K562 (cell line): Measurements from ENCODE around the gene TCEAL4. TPM values are rescaled to one million over a fixed set of nuclear protein-coding genes. Genes with fewer than 3 reads are reported as not detected.

Source experiments
- ATAC-seq: fragments of 200-7000 bp; cut with Tn5 transposase; 3 replicates; pipeline ENCODE4 v1.9.1; 2020; ENCODE audit warnings: moderate library complexity
- BruUV-seq: library from RNA; stranded (reverse); fragments of 400-500 nt; replicated peaks from 2 replicates; lab custom pipeline; 2021; lab: Mats Ljungman, UMichigan
- CTCF ChIA-PET: fragments of 300-600 bp; formaldehyde crosslinking; extraction: SDS; loops from one replicate; lab custom pipeline; 2021; ENCODE audit warnings: low intra/inter-chr PET ratio; lab: Yijun Ruan, JAX
- POLR2A ChIA-PET: fragments of 300-600, 350-650 bp; sonication (Branson Sonifier 250); formaldehyde crosslinking; extraction: SDS; loops from one replicate; lab custom pipeline; 2021; ENCODE audit warnings: antibody characterized with exemption, inconsistent platforms; lab: Yijun Ruan, JAX
- DNase-seq, 4 experiments: peaks; one replicate each; pipeline versions ENCODE4 v3.0.0 to v3.0.0-alpha.2; 2011 to 2018; ENCODE audit warnings: low spot score in 3 of 4, mixed read lengths in 3 of 4; ENCODE audit errors: extremely low read depth in 1 of 4
- FAIRE-seq: peaks from 2 replicates; lab custom pipeline; 2011; peaks lifted over from hg19 to GRCh38; lab: Jason Lieb, UNC
- H2AFZ ChIP-seq: 2 replicates; pipeline ENCODE4 v1.6.0; 2011; ENCODE audit warnings: low read depth, low read length, control low read depth, inconsistent platforms
- H3K27ac ChIP-seq: fragments of 200-600 bp; 3 replicates; pipeline ENCODE4 v1.8.0; 2011; ENCODE audit warnings: low read depth, mild to moderate bottlenecking, control low read depth, inconsistent platforms, low read length, moderate library complexity, mixed read lengths; ENCODE audit errors: extremely low read depth
- H3K27me3 ChIP-seq, 2 experiments: fragments of 300-600 bp in 1 of 2; 2 replicates in 1 of 2; 3 replicates in 1 of 2; pipeline versions ENCODE4 v1.6.0 to v1.8.0; 2011; ENCODE audit warnings: inconsistent platforms in 2 of 2, low read length in 2 of 2, mild to moderate bottlenecking in 1 of 2, mixed read lengths in 1 of 2, moderate library complexity in 1 of 2; ENCODE audit not compliant: control insufficient read depth in 2 of 2, insufficient read depth in 2 of 2
- H3K36me3 ChIP-seq: fragments of 300-600 bp; 3 replicates; pipeline ENCODE4 v1.8.0; 2011; ENCODE audit warnings: mild to moderate bottlenecking, low read length, inconsistent platforms; ENCODE audit not compliant: control insufficient read depth, insufficient read depth
- H3K4me1 ChIP-seq, 2 experiments: fragments of 200-600 bp in 1 of 2; replicated peaks in 1 of 2; 2 replicates in 1 of 2; 3 replicates in 1 of 2; pipeline versions ENCODE4 v1.5.1 to v1.8.0; 2011; ENCODE audit warnings: inconsistent platforms in 2 of 2, low read length in 2 of 2, mild to moderate bottlenecking in 1 of 2, mixed read lengths in 1 of 2, moderate library complexity in 1 of 2; ENCODE audit not compliant: control insufficient read depth in 2 of 2, insufficient read depth in 2 of 2
- H3K4me2 ChIP-seq: 2 replicates; pipeline ENCODE4 v1.6.1; 2011; ENCODE audit warnings: low read length, control low read depth, inconsistent platforms, mixed read lengths; ENCODE audit not compliant: insufficient read depth
- H3K4me3 ChIP-seq: fragments of 200-600 bp; sonication (generic), shearing (Covaris generic); 2 replicates; pipeline ENCODE4 v1.5.1; 2016; ENCODE audit warnings: control low read depth, inconsistent platforms
- H3K79me2 ChIP-seq: fragments of 200-600 bp; 3 replicates; pipeline ENCODE4 v1.8.0; 2011; ENCODE audit warnings: low read length, inconsistent platforms; ENCODE audit not compliant: control insufficient read depth, insufficient read depth
- H3K9ac ChIP-seq, 2 experiments: 2 replicates each; pipeline versions ENCODE4 v1.6.0 to v1.6.1; 2011; ENCODE audit warnings: low read depth in 2 of 2, low read length in 2 of 2, control low read depth in 1 of 2, inconsistent platforms in 1 of 2, mild to moderate bottlenecking in 1 of 2, mixed read lengths in 1 of 2; ENCODE audit not compliant: insufficient read depth in 1 of 2
- H3K9me1 ChIP-seq: one replicate; pipeline ENCODE4 v1.6.0; 2011; ENCODE audit warnings: inconsistent platforms, mild to moderate bottlenecking, low read length, moderate library complexity; ENCODE audit not compliant: control insufficient read depth, insufficient read depth
- H3K9me3 ChIP-seq: replicated peaks from 2 replicates; pipeline ENCODE4 v1.5.1; 2011; ENCODE audit warnings: low read depth, low read length, inconsistent platforms; ENCODE audit not compliant: control insufficient read depth, insufficient read depth
- H4K20me1 ChIP-seq: replicated peaks from 2 replicates; pipeline ENCODE4 v1.6.1; 2011; ENCODE audit warnings: low read length, inconsistent platforms, mixed read lengths; ENCODE audit not compliant: control insufficient read depth, insufficient read depth
- ATF2 ChIP-seq: sonication (generic); formaldehyde crosslinking; IDR thresholded peaks from 2 replicates; pipeline ENCODE4 v1.8.1; 2022; ENCODE audit warnings: missing genetic modification reagents
- BMI1 ChIP-seq: fragments of 150-350 bp; IDR thresholded peaks from 2 replicates; pipeline ENCODE4 v1.6.1; 2014; ENCODE audit warnings: low read length
- GABPA ChIP-seq: fragments of 200-800 bp; sonication (Bioruptor generic); conservative IDR thresholded peaks from 2 replicates; pipeline ENCODE4 v1.6.1; 2016; ENCODE audit warnings: low read depth, missing genetic modification characterization, missing compliant biosample characterization
- HMBOX1 ChIP-seq: sonication (generic); IDR thresholded peaks from 2 replicates; pipeline ENCODE4 v1.6.1; 2016
- POLR2A ChIP-seq: fragments of 450-650 bp; conservative IDR thresholded peaks from 2 replicates; pipeline ENCODE4 v1.6.1; 2016
- SREBF1 ChIP-seq: fragments of 150-350 bp; IDR thresholded peaks from 2 replicates; pipeline ENCODE4 v1.6.1; 2014; ENCODE audit warnings: antibody characterized with exemption, low read depth, low read length, borderline replicate concordance
- ZNF133 ChIP-seq: fragments of 250-450 bp; sonication (Bioruptor Pico); IDR thresholded peaks from 2 replicates; pipeline ENCODE4 v1.4.0; 2020; ENCODE audit warnings: mild to moderate bottlenecking
- ZNF561 ChIP-seq: fragments of 450-650 bp; formaldehyde crosslinking; conservative IDR thresholded peaks from 2 replicates; pipeline ENCODE4 v1.4.0; 2020; ENCODE audit warnings: mild to moderate bottlenecking, moderate library complexity
- ZNF592 ChIP-seq: fragments of 450-650 bp; IDR thresholded peaks from 2 replicates; pipeline ENCODE4 v1.6.1; 2017; ENCODE audit warnings: antibody characterized with exemption, mild to moderate bottlenecking
- ZNF707 ChIP-seq: fragments of 250-450 bp; sonication (Bioruptor Pico); conservative IDR thresholded peaks from 2 replicates; pipeline ENCODE4 v1.8.0; 2022; ENCODE audit warnings: inconsistent platforms, mild to moderate bottlenecking, moderate library complexity
- ZNF778 ChIP-seq: fragments of 450-650 bp; formaldehyde crosslinking; IDR thresholded peaks from 2 replicates; pipeline ENCODE4 v1.4.0; 2020; ENCODE audit warnings: mild to moderate bottlenecking, moderate library complexity
- WGBS: fragments of 100-300 bp; shearing (Covaris generic); methylation state at CpG from one replicate; pipeline ENCODE4 v1.1.6; 2016; ENCODE audit warnings: low coverage, mixed read lengths; ENCODE audit not compliant: insufficient coverage; ENCODE audit errors: missing lambda C conversion rate; 5-methylcytosine and 5-hydroxymethylcytosine counted together
- in situ Hi-C: fragments of 300-500 bp; cut with MboI; formaldehyde crosslinking; loops from 4 replicates; pipeline ENCODE4 v1.15.0; 2018; ENCODE audit warnings: inconsistent platforms, mixed read lengths
- intact Hi-C: fragments of 100-400 bp; cut with micrococcal nuclease; formaldehyde crosslinking; loops from 2 replicates; pipeline ENCODE4 v1.14.2; 2022
- polyA plus RNA-seq, 8 experiments: library from polyadenylated mRNA; depleted of rRNA in 4 of 8; stranded (reverse) in 5 of 8; unstranded in 3 of 8; fragments of >200 nt; fragmentation: Nextera tagmentation in 2 of 8; fragmentation: Illumina TruSeq in 1 of 8; extraction: Ambion mirVana in 2 of 8; extraction: Trizol in 1 of 8; gene quantifications; 2 replicates each; pipeline versions ENCODE4 v1.2.1 to v1.2.3, GENCODE V29; 2011 to 2014; ENCODE audit warnings: inconsistent platforms in 1 of 8, missing spikeins in 1 of 8
- total RNA-seq, 7 experiments: library from RNA; depleted of rRNA in 6 of 7; stranded (reverse); fragments of >200 nt in 6 of 7; fragmentation: Illumina TruSeq in 2 of 7; extraction: Trizol in 2 of 7; gene quantifications; 2 replicates each; pipeline versions ENCODE4 v1.2.1 to v1.2.3, GENCODE V29; 2011 to 2021; ENCODE audit warnings: low replicate concordance in 1 of 7
- TF ChIP-seq, protein P1 (sequence below): sonication (generic); formaldehyde crosslinking; IDR thresholded peaks from 2 replicates; pipeline ENCODE4 v1.9.0; 2022; ENCODE audit warnings: mild to moderate bottlenecking, missing genetic modification reagents

Gene TCEAL4
- total and polyA plus RNA-seq, 9 of the 15 experiments (the other 6 are each of a cell fraction or from before 2014, with no cell fraction given): 0.36 to 12.3 (median 7.9) TPM

- BruUV-seq: no TSS peak
- H3K27me3 ChIP-seq: no peaks in the 10 kb centered on the region
- H3K4me1 ChIP-seq: peaks cover 0 to 5% of the 10 kb centered on the region in 2 experiments; a peak in 3 of 5 replicates
- H4K20me1 ChIP-seq: no peaks in the 10 kb centered on the region
- 14% methylated on average over 22 of the region's 49 CpGs for WGBS
- peak overlapping the region; percentile 39 to 70; a peak in 3 of 4 replicates for H3K9ac ChIP-seq
- peak overlapping the region; percentile 73 for H3K4me2 ChIP-seq
- POLR2A ChIA-PET: interaction anchor here (1.0 to 1.3 kb wide), 2 partner anchors 14 to 56 kb away, joined by 3 to 4 read pairs; no protein-coding TSS in a partner anchor
- H3K9me3 ChIP-seq: no peaks in the 10 kb centered on the region
- intact Hi-C loops (no loop called here), in situ Hi-C loops (no loop called here)
- FAIRE-seq (peak; percentile 77), DNase-seq (peak; percentile 28 to 67 (median 32)), ATAC-seq (peak; percentile 90)
- H2AFZ ChIP-seq: peak overlapping the region; percentile 82
- CTCF ChIA-PET: interaction anchor here (0.6 to 1.2 kb wide), 2 partner anchors 73 to 96 kb away, joined by 4 to 7 read pairs; no protein-coding TSS in a partner anchor
- H3K27ac ChIP-seq: peak overlapping the region; percentile 19; the same call in 2 of the 3 replicates
- H3K79me2 ChIP-seq: no peaks in the 10 kb centered on the region
- H3K36me3 ChIP-seq: no peaks in the 10 kb centered on the region
- H3K9me1 ChIP-seq: no peaks in the 10 kb centered on the region
- H3K4me3 ChIP-seq: peak overlapping the region; percentile 45
- no peak for TF ChIP-seq BMI1
- no peak for TF ChIP-seq ZNF707
- TF ChIP-seq ZNF133 (CRISPR knock-in tag): no peak
- TF ChIP-seq HMBOX1: no peak
- TF ChIP-seq ZNF561 (CRISPR knock-in tag): no peak
- TF ChIP-seq SREBF1: no peak
- TF ChIP-seq, protein P1, sequence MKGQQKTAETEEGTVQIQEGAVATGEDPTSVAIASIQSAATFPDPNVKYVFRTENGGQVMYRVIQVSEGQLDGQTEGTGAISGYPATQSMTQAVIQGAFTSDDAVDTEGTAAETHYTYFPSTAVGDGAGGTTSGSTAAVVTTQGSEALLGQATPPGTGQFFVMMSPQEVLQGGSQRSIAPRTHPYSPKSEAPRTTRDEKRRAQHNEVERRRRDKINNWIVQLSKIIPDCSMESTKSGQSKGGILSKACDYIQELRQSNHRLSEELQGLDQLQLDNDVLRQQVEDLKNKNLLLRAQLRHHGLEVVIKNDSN (CRISPR knock-in tag): no peak
- peak; percentile 37; the same call in 1 of the 2 replicates for TF ChIP-seq POLR2A
- no peak for TF ChIP-seq ZNF592
- no peak for TF ChIP-seq ATF2 (CRISPR knock-in tag)
- no peak for TF ChIP-seq GABPA
- no peak for TF ChIP-seq ZNF778
Measured at GRCh38 chrX:103629318-103630170, 44.2 kb downstream of the TCEAL4 start.
